Measurements from ENCODE around the gene GLDN.

The GLDN gene

GRCh38 chr15:51447855-51448621 is 106.6 kb downstream of the GLDN start:
- no peak for DNase-seq

- no peak for DNase-seq
These were observed 107.4 kb downstream of the GLDN start for GRCh38 chr15:51448622-51449399.

GRCh38 chr15:51450001-51450400 is 108.5 kb downstream of the GLDN start:
- DNase-seq, result no peak
